Globus pallidus (tissue), 1 donor: ENCODE measurements around the gene COX19.
"Not testable (repeated sequence)": the region's sequence is repeated elsewhere in the genome, so short reads cannot be mapped to it uniquely, and the experiment has no call there.

ENCODE experiments used
- DNase-seq: peaks from one replicate; pipeline ENCODE4 v3.0.0-alpha.2; 2015; ENCODE audit warnings: low spot score

Gene COX19

DNA sequence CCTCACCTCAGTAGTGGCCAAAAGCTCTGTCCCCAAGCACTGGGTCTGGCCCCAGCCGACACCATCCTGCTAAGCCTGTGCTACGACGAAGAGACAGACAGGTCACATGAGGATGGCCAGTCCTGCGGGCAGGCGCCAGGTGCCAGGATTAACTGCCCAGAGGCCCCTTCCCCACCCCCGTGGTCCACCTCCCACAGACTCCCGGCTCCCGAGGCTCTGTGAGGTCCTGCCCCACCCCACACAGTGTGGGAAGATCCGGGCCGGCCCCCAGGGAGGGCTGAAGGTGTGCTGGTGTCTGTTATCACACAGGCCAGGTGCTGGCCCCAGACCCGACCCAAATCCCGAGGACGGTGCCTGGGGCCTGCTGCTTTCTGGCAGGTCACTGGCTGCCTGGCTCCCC lies 34.9 kb upstream of the COX19 start:
- no peak for DNase-seq

DNA sequence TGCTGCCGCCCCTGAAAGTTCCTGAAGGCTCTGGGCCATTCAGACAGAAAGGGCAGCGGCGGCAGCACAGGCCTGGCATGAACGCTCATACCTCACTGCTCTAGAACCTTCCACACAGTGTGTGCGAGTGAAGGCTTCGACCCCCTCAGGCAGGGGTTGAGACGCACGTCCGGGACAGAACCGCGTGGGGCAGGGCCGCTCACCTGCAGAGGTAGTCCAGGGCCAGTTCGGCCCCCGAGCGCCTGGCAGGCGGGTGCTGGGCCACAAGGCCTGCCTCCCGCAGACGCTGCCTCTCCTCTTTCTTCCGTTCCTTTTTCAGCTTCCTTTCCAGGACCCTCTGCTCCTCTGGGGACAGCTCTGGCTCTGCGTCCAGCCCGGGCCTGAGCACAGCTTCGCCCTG lies 34.4 kb upstream of the COX19 start:
- no peak for DNase-seq

DNA sequence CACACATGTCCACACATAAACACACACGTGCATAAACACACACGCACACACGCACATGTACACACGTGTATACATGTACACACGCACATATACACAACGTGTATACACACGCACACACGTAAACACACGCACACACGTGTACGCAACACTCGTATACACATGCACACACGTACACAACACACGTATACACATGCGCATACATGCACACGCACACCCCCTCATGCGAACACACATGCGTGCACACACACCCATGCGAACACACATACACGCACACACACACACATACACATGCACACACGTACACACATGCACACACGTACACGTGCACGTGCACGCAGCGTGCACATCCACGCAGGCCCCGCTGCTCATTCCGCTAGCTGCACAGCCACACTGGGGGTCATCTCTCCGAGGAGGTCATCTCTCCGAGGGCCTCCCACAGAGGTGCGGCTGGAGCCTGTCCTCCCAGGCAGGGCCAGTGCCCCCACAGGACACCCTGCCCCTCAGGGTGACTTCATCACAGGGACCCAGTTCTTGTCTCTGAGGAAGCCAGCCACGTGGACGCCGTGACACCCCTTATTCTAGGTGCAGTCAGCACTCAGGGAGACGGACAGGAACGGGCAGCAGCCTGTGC lies 33.5 kb upstream of the COX19 start:
- no peak for DNase-seq

DNA sequence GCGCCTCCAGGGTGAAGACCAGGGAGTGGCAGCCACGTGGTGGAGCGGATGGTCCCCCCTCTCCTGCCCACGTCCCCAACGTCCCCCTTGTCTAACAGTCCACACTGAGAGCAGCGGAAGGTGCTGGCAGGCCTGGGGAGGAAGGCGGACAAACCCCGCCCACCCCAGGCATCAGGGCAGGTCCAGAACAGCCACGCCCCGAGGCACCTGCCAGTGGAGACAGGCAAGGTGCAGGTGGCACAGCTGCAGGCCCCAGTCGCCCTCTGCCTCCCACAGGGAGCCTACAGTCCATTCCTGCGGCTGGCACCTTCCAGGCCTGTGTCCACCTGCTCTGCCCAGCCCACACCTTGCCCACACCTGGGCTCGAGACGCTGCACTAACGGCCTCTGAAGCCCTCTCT lies 32.6 kb upstream of the COX19 start:
- DNase-seq = no peak

DNA sequence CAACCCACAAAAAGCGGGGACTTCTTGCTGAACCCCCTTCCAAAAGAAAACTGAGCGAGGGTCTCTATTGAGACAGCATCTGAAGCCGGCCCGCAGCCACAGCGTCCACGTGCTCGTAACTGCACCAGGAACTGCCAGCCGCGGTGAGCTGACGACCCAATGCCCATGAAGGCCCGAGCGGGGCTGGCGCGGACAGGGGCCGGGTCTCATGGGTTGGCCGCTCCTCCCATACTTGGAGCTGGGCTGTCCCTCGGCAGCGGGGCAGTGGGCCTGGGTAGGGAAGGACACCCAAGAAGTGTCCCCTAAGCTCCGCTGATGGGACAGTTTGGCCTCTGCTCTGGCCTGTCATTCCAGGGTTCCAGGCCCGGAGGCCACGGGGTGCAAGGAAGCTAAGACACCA lies 30.0 kb upstream of the COX19 start:
- DNase-seq = no peak

DNA sequence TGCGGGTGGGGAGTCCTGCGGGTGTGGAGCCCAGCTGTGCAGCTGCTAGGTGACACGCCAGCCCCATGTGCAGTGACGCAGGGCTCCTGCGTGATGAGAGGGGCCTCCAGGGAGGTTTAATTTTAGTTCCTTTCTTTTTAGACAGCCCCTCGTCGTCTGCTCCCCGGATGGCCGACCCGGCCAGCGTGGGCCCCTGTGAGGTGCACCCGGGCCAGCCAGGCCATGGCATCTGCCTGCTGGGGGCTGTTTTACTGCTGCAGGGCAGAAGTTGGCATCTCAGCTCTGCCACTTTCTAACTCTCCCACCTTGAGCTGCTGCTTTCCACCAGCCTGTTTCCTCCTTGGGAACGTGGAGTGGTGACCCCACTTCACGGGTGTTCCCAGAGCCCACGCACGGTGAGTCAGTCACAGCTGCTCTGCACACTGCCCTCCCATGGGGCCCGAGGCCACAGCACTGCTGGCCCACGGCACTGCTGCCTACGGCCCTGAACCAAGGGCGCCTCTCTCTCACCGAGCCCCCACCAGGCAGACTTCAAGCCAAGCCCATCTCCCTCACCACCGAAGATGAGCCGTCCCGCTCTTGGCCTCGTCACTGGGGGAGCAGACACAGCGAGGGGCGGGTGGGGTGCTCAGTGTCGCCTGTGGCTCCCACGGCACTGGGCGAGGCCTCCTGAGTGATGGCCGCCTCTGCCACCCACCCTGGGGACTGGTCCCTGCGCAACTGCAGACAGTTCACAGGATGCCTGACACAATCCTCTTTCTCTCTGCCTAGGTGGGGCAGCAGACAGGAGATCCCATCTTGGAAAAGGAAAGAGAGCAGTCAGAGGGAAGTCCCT lies 28.9 kb upstream of the COX19 start:
- DNase-seq = no peak

DNA sequence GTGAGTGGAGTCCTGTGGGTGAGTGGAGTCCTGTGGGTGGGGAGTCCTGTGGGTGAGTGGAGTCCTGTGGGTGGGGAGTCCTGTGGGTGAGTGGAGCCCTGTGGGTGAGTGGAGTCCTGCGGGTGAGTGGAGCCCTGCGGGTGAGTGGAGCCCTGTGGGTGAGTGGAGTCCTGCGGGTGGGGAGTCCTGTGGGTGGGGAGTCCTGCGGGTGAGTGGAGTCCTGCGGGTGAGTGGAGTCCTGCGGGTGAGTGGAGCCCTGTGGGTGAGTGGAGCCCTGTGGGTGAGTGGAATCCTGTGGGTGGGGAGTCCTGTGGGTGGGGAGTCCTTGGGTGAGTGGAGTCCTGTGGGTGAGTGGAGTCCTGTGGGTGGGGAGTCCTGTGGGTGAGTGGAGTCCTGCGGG lies 27.1 kb upstream of the COX19 start:
- not testable (repeated sequence) for DNase-seq

DNA sequence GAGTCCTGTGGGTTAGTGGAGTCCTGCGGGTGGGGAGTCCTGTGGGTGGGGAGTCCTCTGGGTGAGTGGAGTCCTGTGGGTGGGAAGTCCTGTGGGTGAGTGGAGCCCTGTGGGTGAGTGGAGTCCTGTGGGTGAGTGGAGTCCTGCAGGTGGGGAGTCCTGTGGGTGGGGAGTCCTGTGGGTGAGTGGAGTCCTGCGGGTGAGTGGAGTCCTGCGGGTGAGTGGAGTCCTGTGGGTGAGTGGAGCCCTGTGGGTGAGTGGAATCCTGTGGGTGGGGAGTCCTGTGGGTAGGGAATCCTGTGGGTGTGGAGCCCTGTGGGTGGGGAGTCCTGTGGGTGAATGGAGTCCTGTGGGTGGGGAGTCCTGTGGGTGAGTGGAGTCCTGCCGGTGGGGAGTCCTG lies 26.7 kb upstream of the COX19 start:
- not testable (repeated sequence) for DNase-seq

DNA sequence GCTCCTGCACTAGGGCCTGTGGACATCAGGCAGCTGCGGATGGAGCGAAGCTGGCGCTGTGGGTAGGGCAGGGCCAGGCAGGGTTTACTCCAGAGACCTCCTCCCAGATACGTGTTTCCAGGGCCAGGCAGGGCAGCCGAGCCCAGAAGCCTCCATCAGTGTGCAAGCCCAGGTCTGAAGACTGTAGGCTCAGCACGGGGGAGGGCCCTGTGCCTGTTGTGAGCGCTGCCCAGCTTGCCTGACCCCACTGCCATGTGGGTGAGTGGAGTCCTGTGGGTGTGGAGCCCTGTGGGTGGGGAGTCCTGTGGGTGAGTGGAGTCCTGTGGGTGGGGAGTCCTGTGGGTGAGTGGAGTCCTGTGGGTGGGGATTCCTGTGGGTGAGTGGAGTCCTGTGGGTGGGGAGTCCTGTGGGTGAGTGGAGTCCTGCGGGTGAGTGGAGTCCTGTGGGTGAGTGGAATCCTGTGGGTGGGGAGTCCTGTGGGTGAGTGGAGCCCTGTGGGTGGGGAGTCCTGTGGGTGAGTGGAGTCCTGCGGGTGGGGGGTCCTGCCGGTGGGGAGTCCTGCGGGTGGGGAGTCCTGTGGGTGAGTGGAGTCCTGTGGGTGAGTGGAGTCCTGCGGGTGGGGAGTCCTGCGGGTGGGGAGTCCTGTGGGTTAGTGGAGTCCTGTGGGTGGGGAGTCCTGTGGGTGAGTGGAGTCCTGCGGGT lies 25.9 kb upstream of the COX19 start:
- not testable (repeated sequence) for DNase-seq

DNA sequence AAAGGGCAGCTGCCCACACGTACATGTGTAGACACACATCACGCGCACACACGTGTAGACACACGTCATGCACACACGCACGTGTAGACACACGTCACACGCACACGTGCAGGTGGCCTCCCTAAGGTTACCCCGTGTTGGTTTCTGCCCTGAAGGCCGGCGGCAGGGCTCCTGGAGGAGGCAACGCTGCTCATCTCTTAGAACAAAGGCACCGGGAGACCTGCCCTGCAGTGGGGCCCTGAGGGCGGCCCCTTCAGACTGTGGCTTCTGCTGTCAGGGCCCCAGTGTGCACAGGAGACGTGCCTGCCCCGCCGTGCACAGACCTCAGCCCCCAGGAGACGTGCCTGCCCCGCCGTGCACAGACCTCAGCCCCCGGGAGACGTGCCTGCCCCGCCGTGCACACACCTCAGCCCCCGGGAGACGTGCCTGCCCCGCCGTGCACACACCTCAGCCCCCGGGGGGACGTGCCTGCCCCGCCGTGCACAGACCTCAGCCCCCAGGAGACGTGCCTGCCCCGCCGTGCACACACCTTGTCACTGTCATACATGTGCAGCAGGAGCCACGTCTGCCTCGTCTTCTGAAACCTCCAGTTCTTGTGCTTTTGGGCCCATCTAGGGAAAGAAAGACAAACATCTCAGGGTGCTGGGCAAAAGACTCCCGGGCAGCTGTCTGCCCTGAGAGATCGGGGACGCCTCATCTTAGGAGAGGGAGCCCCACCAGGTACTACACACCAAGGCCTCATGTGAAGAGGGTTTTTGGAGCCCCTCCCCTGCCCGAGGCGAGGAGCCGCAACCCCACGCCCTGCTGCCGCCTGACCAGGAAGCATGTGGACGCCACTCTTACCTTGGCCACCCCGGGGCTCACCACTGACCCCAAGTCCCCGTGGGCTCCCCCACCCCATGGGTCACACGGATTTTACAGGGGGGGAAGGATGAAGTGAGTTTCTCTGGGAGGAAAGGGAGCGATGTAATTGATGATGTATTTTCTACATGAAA lies 24.9 kb upstream of the COX19 start:
- no peak for DNase-seq

DNA sequence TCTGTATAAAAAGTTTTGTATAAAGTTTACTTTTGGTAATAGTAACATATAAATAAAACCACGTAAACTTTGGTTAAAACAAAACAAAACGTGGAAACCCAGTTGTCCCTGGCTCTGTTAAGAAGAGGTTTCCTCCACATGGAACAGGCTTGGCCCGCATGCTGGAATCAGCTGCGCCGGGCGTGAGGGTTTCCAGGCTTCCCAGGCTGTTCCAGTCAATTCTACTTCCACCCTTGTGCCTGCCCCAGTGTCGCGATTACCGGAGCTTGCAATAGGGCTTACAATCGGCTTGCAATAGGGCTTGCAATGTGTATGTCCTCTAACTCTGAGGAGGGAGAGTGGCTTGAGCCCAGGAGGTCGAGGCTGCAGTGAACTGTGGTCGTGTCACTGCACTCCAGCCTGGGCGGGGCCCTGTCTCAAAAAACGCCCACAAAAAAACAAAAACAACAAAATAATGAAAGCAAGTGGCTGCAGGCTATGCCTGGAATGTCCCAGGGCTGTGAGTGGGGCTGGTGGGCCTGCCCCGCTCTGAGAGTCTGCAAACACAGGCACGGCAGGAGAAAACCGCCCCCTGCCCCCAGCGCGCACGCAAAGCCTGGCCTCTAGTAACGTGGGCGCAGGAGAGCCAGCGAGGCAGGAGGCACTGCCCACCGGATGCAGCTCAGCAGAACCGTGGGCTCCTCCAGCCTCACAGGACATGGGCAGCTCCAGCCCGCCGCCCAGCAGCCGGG lies 24.0 kb upstream of the COX19 start:
- DNase-seq = no peak

DNA sequence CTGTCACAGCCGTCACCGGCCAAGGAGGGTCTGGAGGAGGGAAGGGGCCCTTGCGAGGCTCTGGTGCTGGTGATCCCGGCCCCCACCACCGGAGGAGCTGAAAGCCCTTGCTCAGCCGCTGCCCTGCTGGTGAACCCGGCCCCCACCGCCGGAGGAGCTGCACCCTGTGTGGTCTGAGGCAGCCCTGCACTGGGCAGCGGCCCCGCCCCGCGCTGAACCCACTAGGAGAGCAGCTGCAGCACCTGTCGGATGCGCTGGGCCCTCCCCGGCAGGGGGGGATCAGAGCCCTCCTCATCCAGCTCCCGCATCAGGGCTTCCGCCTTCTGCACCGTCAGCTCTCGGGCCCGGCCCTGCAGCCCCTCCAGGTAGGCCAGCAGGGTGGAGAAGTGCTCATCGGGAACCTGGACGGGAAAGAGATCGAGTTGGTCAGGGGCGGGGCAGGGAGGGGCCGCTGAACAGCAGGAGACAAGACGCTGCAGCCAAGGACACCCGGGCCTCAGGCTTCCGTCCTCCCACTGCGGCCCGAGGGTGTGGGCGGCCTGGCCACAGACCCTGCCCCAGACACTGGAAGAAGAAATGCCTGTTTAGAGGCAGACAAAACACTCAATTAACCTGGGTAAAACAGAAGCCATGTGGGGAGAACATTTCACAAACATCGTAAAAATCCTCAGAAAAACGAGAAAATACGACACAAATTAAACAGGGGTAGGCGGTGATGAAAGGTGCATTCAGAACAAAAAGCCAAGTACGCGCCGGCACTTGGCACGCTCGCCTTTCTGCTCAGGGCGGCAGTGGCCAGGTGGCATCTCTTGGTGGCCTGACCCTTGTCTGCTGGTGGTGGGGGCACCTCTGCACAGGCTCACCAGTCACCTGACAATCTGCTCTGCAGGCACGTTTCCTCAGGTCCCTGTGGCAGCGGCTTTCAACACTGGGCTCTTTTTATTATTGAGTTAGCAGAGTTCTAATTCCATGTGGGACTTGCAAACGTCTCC lies 22.4 kb upstream of the COX19 start:
- DNase-seq = no peak

DNA sequence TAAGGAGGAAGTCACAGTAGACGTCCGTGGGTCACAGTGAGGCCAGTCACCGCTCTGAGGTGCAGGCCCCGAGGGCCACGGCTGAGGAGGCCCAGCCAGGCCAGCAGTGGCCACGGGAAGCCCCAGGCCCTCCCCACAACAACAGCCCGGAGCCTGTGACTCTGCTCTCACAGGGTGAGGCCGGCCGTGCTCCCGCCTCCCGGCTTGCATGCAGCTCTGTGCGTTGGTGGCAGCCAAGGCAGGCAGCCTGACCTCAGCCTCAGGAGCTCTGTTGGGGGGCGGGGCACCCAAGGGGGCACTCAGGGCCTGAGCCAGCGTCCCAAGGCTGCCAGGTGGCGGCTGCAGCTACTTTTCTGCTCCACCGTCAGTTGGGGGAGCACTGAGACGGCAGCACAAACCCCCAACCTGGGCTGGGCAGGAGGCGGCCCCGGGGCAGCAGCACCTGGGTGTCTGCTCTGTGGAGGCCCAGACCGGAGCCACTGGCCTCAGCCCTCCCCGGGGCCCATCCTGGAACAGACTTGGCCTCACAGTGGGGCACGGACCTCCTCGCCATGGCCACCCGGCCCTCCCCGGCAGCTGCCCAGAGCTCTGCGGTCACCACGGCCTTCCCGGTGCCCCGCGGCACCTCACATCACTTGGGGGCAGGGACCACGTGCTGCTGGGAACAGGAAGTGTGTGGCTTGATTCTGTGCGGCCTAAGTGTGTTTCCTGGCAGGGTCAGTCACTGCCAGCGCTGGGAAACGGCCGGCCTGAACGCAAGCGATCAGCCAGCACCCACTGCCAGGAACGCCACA lies 20.9 kb upstream of the COX19 start:
- DNase-seq = no peak

DNA sequence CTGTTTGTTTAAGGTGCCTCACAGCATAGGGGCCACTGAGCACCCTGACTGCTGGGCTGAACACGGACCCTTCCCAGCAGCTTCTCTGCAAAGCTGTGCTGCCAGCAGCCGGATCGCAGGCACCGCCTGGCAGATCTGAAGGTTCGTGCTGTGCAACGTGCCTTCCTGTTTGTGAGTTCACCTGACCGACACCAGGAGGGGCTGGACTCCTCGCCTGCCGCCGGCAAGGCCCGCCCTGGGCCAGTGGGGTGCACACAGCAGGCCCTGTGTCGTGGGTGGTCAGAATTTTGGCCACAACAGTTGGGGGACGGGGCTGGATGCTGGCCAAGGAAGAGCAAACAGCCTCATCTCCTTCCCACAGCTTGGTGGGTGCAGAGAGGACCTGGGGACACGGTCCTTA lies 20.2 kb upstream of the COX19 start:
- no peak for DNase-seq

DNA sequence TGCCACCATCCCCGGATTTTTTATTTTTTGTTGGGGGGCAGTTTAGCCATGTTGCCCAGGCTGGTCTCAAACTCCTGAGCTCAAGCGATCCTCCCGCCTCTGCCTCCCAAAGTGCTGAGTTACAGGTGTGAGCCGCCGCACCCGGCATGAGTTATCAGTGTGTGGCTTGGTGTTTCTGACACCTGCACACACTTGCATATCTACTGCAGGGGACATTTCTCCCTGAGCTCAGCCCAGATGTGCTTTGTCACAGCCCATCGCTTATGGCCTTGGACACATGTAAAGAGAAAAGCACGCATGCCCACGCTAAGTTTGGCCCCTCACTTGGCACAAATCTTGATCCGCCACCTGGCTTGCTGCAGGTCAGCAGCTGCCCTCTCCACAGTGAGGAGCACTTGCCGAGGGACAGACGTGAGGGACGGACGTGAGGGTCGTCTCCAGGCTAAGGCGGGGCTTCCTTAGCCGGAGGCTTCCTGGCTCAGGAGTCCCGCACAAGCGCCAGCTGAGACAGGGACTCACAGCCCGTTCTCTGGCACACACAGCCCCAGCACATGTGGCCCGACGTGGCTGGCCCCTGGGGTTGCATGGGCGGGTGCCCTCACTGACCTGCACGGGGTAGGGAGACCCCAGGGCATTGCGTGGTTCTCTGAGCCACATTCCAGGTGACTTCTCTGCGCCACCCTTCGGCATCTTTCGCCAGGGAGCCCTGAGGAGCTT lies 19.4 kb upstream of the COX19 start:
- no peak for DNase-seq

DNA sequence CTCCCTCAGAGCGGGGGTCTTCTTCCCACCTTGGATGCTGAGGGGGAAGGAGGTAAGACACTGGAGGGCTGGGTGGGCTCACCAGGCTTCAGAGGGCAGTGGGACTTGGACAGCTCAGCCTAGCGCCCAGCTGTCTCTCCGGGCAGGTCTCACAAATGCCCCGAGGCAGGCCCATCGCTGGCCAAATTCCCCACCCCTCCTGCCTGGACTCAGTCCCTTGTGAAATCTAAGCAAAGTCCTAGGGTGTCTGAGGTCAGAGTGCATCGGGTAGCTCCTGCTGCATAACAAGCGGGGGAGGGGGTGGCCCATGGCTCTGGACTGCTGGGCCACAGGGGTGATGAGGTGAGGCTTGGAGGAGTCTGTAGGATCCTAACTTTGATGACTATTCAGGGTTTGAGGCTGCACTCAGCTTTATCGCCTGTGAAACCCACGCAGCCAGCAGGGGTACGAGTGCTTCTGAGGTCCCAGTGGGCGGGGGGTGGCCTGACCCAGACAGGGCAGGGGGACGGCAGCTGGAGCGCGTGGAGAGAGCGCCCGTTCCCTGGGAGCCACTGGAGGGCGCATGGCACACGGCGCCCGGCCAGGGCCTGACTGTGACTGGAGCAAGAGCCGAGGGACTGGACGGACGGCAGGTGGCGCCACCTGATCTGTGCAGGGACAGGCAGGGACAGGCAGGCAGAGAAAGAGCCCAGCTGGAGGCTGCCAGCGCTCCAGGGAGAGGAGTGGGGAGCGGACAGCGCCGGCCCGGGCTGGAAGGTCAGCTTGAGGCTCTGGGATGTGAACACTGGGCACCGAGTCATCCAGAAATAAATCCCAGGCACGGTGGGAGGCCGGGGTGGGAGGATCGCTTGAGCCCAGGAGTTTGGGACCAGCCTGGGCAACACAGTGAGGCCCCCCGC lies 17.6 kb upstream of the COX19 start:
- peak; percentile 97 for DNase-seq
